ENCODE data around the gene PNMA8A.
A peak's percentile ranks its signal among the peaks of the same experiment; 100 is the strongest.
"Not testable (repeated sequence)": the region's sequence is repeated elsewhere in the genome, so short reads cannot be mapped to it uniquely, and the experiment has no call there.

Gene PNMA8A

GRCh38 chr19:46441866-46442265 is 29.5 kb downstream of the PNMA8A start:
- no peak for DNase-seq (ENCODE audit: low read depth)

GRCh38 chr19:46435689-46436088 is 35.7 kb downstream of the PNMA8A start:
- H3K4me3 ChIP-seq (ENCODE audit: low read depth, low read length); DNase-seq (ENCODE audit: low read depth): not testable (repeated sequence)

More at GRCh38 chr19:46441866-46442265, 29.5 kb downstream of the PNMA8A start:
- no peak overlapping the region for H3K4me3 ChIP-seq (ENCODE audit: low read depth, low read length)

- DNase-seq (ENCODE audit: low read depth): no peak
- no peak overlapping the region for H3K4me3 ChIP-seq (ENCODE audit: low read depth, low read length)
Observed at GRCh38 chr19:46435009-46435408, 36.4 kb downstream of the PNMA8A start.

- DNase-seq (ENCODE audit: low read depth); H3K4me3 ChIP-seq (ENCODE audit: low read depth, low read length): not testable (repeated sequence)
Observed at GRCh38 chr19:46433470-46433869, 37.9 kb downstream of the PNMA8A start.

GRCh38 chr19:46431824-46432223 is 39.5 kb downstream of the PNMA8A start:
- no peak for DNase-seq (ENCODE audit: low read depth)
- H3K4me3 ChIP-seq (ENCODE audit: low read depth, low read length): no peak overlapping the region

GRCh38 chr19:46429999-46430398 is 41.4 kb downstream of the PNMA8A start:
- H3K4me3 ChIP-seq (ENCODE audit: low read depth, low read length): no peak overlapping the region
- no peak for DNase-seq (ENCODE audit: low read depth)

GRCh38 chr19:46428239-46429135 is 42.9 kb downstream of the PNMA8A start, which contains the start of gene PNMA8C:
PNMA8C (minus strand) TSS chr19:46428936; CDS start chr19:46428359, 577 bp downstream.
- H3K4me3 ChIP-seq (ENCODE audit: low read depth, low read length): no peak within 1 kb of the TSS
- DNase-seq (ENCODE audit: low read depth): no peak

- no peak overlapping the region for H3K4me3 ChIP-seq (ENCODE audit: low read depth, low read length)
- DNase-seq (ENCODE audit: low read depth): no peak
Observed at GRCh38 chr19:46427518-46428045, 43.8 kb downstream of the PNMA8A start.

GRCh38 chr19:46426506-46427162 is 44.7 kb downstream of the PNMA8A start:
- peak overlapping the region; percentile 62 for H3K4me3 ChIP-seq (ENCODE audit: low read depth, low read length)

GRCh38 chr19:46426035-46426505 is 45.3 kb downstream of the PNMA8A start:
- DNase-seq (ENCODE audit: low read depth): no peak
- H3K4me3 ChIP-seq (ENCODE audit: low read depth, low read length): peak overlapping the region; percentile 62

More at GRCh38 chr19:46426506-46427162, 44.7 kb downstream of the PNMA8A start:
- DNase-seq (ENCODE audit: low read depth): no peak

GRCh38 chr19:46423188-46423587 is 48.2 kb downstream of the PNMA8A start:
- no peak overlapping the region for H3K4me3 ChIP-seq (ENCODE audit: low read depth, low read length)
- DNase-seq (ENCODE audit: low read depth): no peak

GRCh38 chr19:46422344-46422743 is 49.0 kb downstream of the PNMA8A start:
- no peak overlapping the region for H3K4me3 ChIP-seq (ENCODE audit: low read depth, low read length)
- no peak for DNase-seq (ENCODE audit: low read depth)

- no peak overlapping the region for H3K4me3 ChIP-seq (ENCODE audit: low read depth, low read length)
- no peak for DNase-seq (ENCODE audit: low read depth)
Observed at GRCh38 chr19:46420056-46420455, 51.3 kb downstream of the PNMA8A start.
